K562 (cell line): ENCODE measurements around the gene MATN1. TPM values are rescaled to one million over a fixed set of nuclear protein-coding genes. Genes with fewer than 3 reads are reported as not detected.
A peak's percentile ranks its signal among the peaks of the same experiment; 100 is the strongest.

Experiments used
- ATAC-seq: fragments of 200-7000 bp; cut with Tn5 transposase; 3 replicates; pipeline ENCODE4 v1.9.1; 2020; ENCODE audit warnings: moderate library complexity
- BruUV-seq: library from RNA; stranded (reverse); fragments of 400-500 nt; replicated peaks from 2 replicates; lab custom pipeline; 2021; lab: Mats Ljungman, UMichigan
- CTCF ChIA-PET: fragments of 300-600 bp; formaldehyde crosslinking; extraction: SDS; loops from one replicate; lab custom pipeline; 2021; ENCODE audit warnings: low intra/inter-chr PET ratio; lab: Yijun Ruan, JAX
- POLR2A ChIA-PET: fragments of 300-600, 350-650 bp; sonication (Branson Sonifier 250); formaldehyde crosslinking; extraction: SDS; loops from one replicate; lab custom pipeline; 2021; ENCODE audit warnings: antibody characterized with exemption, inconsistent platforms; lab: Yijun Ruan, JAX
- DNase-seq, 4 experiments: peaks; one replicate each; pipeline versions ENCODE4 v3.0.0 to v3.0.0-alpha.2; 2011 to 2018; ENCODE audit warnings: low spot score in 3 of 4, mixed read lengths in 3 of 4; ENCODE audit errors: extremely low read depth in 1 of 4
- FAIRE-seq: peaks from 2 replicates; lab custom pipeline; 2011; peaks lifted over from hg19 to GRCh38; lab: Jason Lieb, UNC
- H2AFZ ChIP-seq: 2 replicates; pipeline ENCODE4 v1.6.0; 2011; ENCODE audit warnings: low read depth, low read length, control low read depth, inconsistent platforms
- H3K27ac ChIP-seq: fragments of 200-600 bp; 3 replicates; pipeline ENCODE4 v1.8.0; 2011; ENCODE audit warnings: low read depth, mild to moderate bottlenecking, control low read depth, inconsistent platforms, low read length, moderate library complexity, mixed read lengths; ENCODE audit errors: extremely low read depth
- H3K27me3 ChIP-seq, 2 experiments: fragments of 300-600 bp in 1 of 2; 2 replicates in 1 of 2; 3 replicates in 1 of 2; pipeline versions ENCODE4 v1.6.0 to v1.8.0; 2011; ENCODE audit warnings: inconsistent platforms in 2 of 2, low read length in 2 of 2, mild to moderate bottlenecking in 1 of 2, mixed read lengths in 1 of 2, moderate library complexity in 1 of 2; ENCODE audit not compliant: control insufficient read depth in 2 of 2, insufficient read depth in 2 of 2
- H3K36me3 ChIP-seq: fragments of 300-600 bp; 3 replicates; pipeline ENCODE4 v1.8.0; 2011; ENCODE audit warnings: mild to moderate bottlenecking, low read length, inconsistent platforms; ENCODE audit not compliant: control insufficient read depth, insufficient read depth
- H3K4me1 ChIP-seq, 2 experiments: fragments of 200-600 bp in 1 of 2; replicated peaks in 1 of 2; 2 replicates in 1 of 2; 3 replicates in 1 of 2; pipeline versions ENCODE4 v1.5.1 to v1.8.0; 2011; ENCODE audit warnings: inconsistent platforms in 2 of 2, low read length in 2 of 2, mild to moderate bottlenecking in 1 of 2, mixed read lengths in 1 of 2, moderate library complexity in 1 of 2; ENCODE audit not compliant: control insufficient read depth in 2 of 2, insufficient read depth in 2 of 2
- H3K4me2 ChIP-seq: 2 replicates; pipeline ENCODE4 v1.6.1; 2011; ENCODE audit warnings: low read length, control low read depth, inconsistent platforms, mixed read lengths; ENCODE audit not compliant: insufficient read depth
- H3K4me3 ChIP-seq: fragments of 200-600 bp; sonication (generic), shearing (Covaris generic); 2 replicates; pipeline ENCODE4 v1.5.1; 2016; ENCODE audit warnings: control low read depth, inconsistent platforms
- H3K79me2 ChIP-seq: fragments of 200-600 bp; 3 replicates; pipeline ENCODE4 v1.8.0; 2011; ENCODE audit warnings: low read length, inconsistent platforms; ENCODE audit not compliant: control insufficient read depth, insufficient read depth
- H3K9ac ChIP-seq, 2 experiments: 2 replicates each; pipeline versions ENCODE4 v1.6.0 to v1.6.1; 2011; ENCODE audit warnings: low read depth in 2 of 2, low read length in 2 of 2, control low read depth in 1 of 2, inconsistent platforms in 1 of 2, mild to moderate bottlenecking in 1 of 2, mixed read lengths in 1 of 2; ENCODE audit not compliant: insufficient read depth in 1 of 2
- H3K9me1 ChIP-seq: one replicate; pipeline ENCODE4 v1.6.0; 2011; ENCODE audit warnings: inconsistent platforms, mild to moderate bottlenecking, low read length, moderate library complexity; ENCODE audit not compliant: control insufficient read depth, insufficient read depth
- H3K9me3 ChIP-seq: replicated peaks from 2 replicates; pipeline ENCODE4 v1.5.1; 2011; ENCODE audit warnings: low read depth, low read length, inconsistent platforms; ENCODE audit not compliant: control insufficient read depth, insufficient read depth
- H4K20me1 ChIP-seq: replicated peaks from 2 replicates; pipeline ENCODE4 v1.6.1; 2011; ENCODE audit warnings: low read length, inconsistent platforms, mixed read lengths; ENCODE audit not compliant: control insufficient read depth, insufficient read depth
- CXXC5 ChIP-seq: fragments of 250-450 bp; sonication (Bioruptor Pico); IDR thresholded peaks from 2 replicates; pipeline ENCODE4 v1.8.0; 2022; ENCODE audit warnings: inconsistent platforms, mild to moderate bottlenecking, moderate library complexity
- ELF2 ChIP-seq: fragments of 250-450 bp; sonication (Bioruptor Pico); IDR thresholded peaks from 2 replicates; pipeline ENCODE4 v1.5.0; 2021; ENCODE audit warnings: mild to moderate bottlenecking
- MED1 ChIP-seq: sonication (generic); formaldehyde crosslinking; IDR thresholded peaks from 2 replicates; pipeline ENCODE4 v1.8.1; 2023; ENCODE audit warnings: missing genetic modification reagents, borderline replicate concordance
- MEIS2 ChIP-seq: fragments of 450-650 bp; IDR thresholded peaks from 2 replicates; pipeline ENCODE4 v1.6.1; 2014; ENCODE audit warnings: mild to moderate bottlenecking; ENCODE audit not compliant: partially characterized antibody
- NFXL1 ChIP-seq: fragments of 450-650 bp; formaldehyde crosslinking; IDR thresholded peaks from 2 replicates; pipeline ENCODE4 v1.4.0; 2021; ENCODE audit warnings: mild to moderate bottlenecking
- RFX5 ChIP-seq: IDR thresholded peaks from 2 replicates; pipeline ENCODE4 v1.6.1; 2011; ENCODE audit warnings: low read depth, mild to moderate bottlenecking, improper control_type of control experiment, low read length
- SP1 ChIP-seq: sonication (generic); formaldehyde crosslinking; IDR thresholded peaks from 2 replicates; pipeline ENCODE4 v1.8.1; 2022; ENCODE audit warnings: mild to moderate bottlenecking, missing genetic modification reagents
- SRSF9 ChIP-seq: fragments of 200-400 bp; formaldehyde crosslinking; IDR thresholded peaks from 2 replicates; pipeline ENCODE4 v1.6.1; 2017; ENCODE audit warnings: low read depth, low read length, borderline replicate concordance
- ZNF133 ChIP-seq: fragments of 250-450 bp; sonication (Bioruptor Pico); IDR thresholded peaks from 2 replicates; pipeline ENCODE4 v1.4.0; 2020; ENCODE audit warnings: mild to moderate bottlenecking
- whole genome bisulfite sequencing: fragments of 100-300 bp; shearing (Covaris generic); methylation state at CpG from one replicate; pipeline ENCODE4 v1.1.6; 2016; ENCODE audit warnings: low coverage, mixed read lengths; ENCODE audit not compliant: insufficient coverage; ENCODE audit errors: missing lambda C conversion rate; 5-methylcytosine and 5-hydroxymethylcytosine counted together
- in situ Hi-C: fragments of 300-500 bp; cut with MboI; formaldehyde crosslinking; loops from 4 replicates; pipeline ENCODE4 v1.15.0; 2018; ENCODE audit warnings: inconsistent platforms, mixed read lengths
- intact Hi-C: fragments of 100-400 bp; cut with micrococcal nuclease; formaldehyde crosslinking; loops from 2 replicates; pipeline ENCODE4 v1.14.2; 2022
- polyA plus RNA-seq, 8 experiments: library from polyadenylated mRNA; depleted of rRNA in 4 of 8; stranded (reverse) in 5 of 8; unstranded in 3 of 8; fragments of >200 nt; fragmentation: Nextera tagmentation in 2 of 8; fragmentation: Illumina TruSeq in 1 of 8; extraction: Ambion mirVana in 2 of 8; extraction: Trizol in 1 of 8; gene quantifications; 2 replicates each; pipeline versions ENCODE4 v1.2.1 to v1.2.3, GENCODE V29; 2011 to 2014; ENCODE audit warnings: inconsistent platforms in 1 of 8, missing spikeins in 1 of 8
- total RNA-seq, 7 experiments: library from RNA; depleted of rRNA in 6 of 7; stranded (reverse); fragments of >200 nt in 6 of 7; fragmentation: Illumina TruSeq in 2 of 7; extraction: Trizol in 2 of 7; gene quantifications; 2 replicates each; pipeline versions ENCODE4 v1.2.1 to v1.2.3, GENCODE V29; 2011 to 2021; ENCODE audit warnings: low replicate concordance in 1 of 7
- TF ChIP-seq, protein P1 (sequence below): fragments of 450-650 bp; formaldehyde crosslinking; IDR thresholded peaks from 2 replicates; pipeline ENCODE4 v1.4.0; 2020; ENCODE audit warnings: mild to moderate bottlenecking, moderate library complexity
- TF ChIP-seq, protein P2 (sequence below), 2 experiments: IDR thresholded peaks; 2 replicates each; pipeline ENCODE4 v1.6.1; 2011; ENCODE audit warnings: borderline replicate concordance in 1 of 2, control low read depth in 1 of 2, low read depth in 1 of 2, low read length in 1 of 2, mild to moderate bottlenecking in 1 of 2, mixed read lengths in 1 of 2, moderate library complexity in 1 of 2; ENCODE audit not compliant: insufficient read depth in 1 of 2, insufficient read length in 1 of 2, poor library complexity in 1 of 2, severe bottlenecking in 1 of 2; ENCODE audit errors: extremely low read depth in 1 of 2

The MATN1 gene
- total and polyA plus RNA-seq, 9 of the 15 experiments (the other 6 are each of a cell fraction or from before 2014, with no cell fraction given): 0.10 to 2.3 (median 1.2) TPM

DNA sequence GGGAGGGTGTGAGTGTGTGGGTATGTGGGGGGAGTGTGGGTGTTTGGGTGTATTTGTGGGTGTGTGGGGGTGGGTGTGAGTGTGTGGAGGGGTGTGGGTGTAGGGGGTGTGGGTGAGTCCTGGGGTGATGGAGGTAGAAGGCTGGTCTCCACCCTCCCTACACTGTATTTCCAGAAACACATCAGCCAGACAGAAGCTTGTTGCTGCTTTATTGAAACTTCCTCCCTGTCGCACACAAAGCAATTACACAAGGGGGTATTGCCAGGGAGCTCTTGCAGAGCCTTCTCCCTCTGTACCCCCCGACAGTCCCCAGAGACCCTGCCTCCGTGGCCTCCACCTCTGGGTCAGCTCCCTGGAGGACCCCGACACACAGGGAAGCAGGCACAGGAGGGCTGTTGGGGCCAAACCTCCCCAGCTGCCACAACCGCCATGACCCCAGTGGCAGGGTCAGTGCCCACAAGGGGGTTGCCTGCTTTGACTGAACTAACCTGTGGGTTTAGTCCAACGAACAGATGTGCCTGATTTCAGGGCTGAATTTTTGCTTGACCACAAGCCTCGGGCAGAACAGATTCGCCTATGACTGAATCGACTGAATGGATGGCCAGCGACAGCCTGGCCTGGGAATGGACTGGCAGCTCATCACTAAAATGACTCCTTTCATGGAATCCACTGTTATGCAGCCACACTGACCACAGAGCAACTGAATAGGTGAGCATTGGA is 9.1 kb upstream of the MATN1 start (continued):
- TF ChIP-seq SP1 (0 out of 2 replicates have a peak, but pooled peaks have one; percentile 30), SRSF9 (no peak), ZNF133 (0 out of 2 replicates have a peak, but pooled peaks have one; percentile 29), ELF2 (CRISPR knock-in tag) (peak; percentile 50; the same call in 1 of the 2 replicates), MED1 (CRISPR knock-in tag) (no peak), CXXC5 (CRISPR knock-in tag) (peak; percentile 37; the same call in 1 of the 2 replicates), MEIS2 (peak; percentile 28), NFXL1 (peak; percentile 46; the same call in 1 of the 2 replicates)
- TF ChIP-seq, protein P1, sequence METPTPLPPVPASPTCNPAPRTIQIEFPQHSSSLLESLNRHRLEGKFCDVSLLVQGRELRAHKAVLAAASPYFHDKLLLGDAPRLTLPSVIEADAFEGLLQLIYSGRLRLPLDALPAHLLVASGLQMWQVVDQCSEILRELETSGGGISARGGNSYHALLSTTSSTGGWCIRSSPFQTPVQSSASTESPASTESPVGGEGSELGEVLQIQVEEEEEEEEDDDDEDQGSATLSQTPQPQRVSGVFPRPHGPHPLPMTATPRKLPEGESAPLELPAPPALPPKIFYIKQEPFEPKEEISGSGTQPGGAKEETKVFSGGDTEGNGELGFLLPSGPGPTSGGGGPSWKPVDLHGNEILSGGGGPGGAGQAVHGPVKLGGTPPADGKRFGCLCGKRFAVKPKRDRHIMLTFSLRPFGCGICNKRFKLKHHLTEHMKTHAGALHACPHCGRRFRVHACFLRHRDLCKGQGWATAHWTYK: peak; percentile 22; the same call in 1 of the 2 replicates

DNA sequence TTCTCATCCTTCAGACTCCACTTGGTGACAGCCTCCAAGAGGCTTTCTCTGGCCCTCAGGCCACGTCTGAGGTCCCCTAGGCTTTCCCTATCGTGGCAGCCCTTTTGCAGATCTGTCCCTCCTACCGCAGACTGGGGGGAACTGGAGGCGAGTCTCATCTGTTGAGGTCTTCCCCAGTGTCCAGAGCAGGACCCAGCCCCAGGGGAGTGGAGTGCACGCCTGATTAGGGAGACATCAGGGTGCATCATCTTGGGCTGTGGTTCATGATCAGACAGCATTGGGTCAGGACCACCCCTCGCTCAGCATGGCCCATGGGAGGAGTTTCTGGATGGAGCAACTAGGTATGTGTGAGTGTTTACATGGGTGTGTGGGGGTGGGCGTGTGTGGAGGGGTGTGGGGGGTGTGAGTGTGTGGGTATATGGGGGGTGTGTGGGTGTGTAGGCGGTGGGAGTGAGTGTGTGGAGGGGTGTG is 8.5 kb upstream of the MATN1 start:
- peak; percentile 78 to 88 (median 83) for DNase-seq
- Histone ChIP-seq H3K27ac (peak overlapping the region; percentile 50), H4K20me1 (no peaks in the 10 kb centered on the region), H3K27me3 (no peaks in the 10 kb centered on the region), H3K4me1 (peaks cover 60 to 69% of the 10 kb centered on the region in 2 experiments), H3K9ac (peak overlapping the region; percentile 62 to 64), H3K4me2 (peak overlapping the region; percentile 85), H3K4me3 (peak overlapping the region; percentile 26), H2AFZ (peak overlapping the region; percentile 75), H3K36me3 (peaks cover 18% of the 10 kb centered on the region; the same call in 2 of the 3 replicates), H3K9me3 (no peaks in the 10 kb centered on the region), H3K9me1 (no peaks in the 10 kb centered on the region), H3K79me2 (no peaks in the 10 kb centered on the region)
- in situ Hi-C loops (no loop called here), intact Hi-C loops (loop anchor here (2.0 kb wide), 2 partner anchors 37 to 47 kb away; no protein-coding TSS in a partner anchor)
- CTCF ChIA-PET: no interaction called here
- BruUV-seq: no TSS peak
- POLR2A ChIA-PET: interaction anchor here (0.6 to 5.2 kb wide), 10 partner anchors 7 to 463 kb away, joined by 3 to 51 read pairs (median 5); partner anchors contain the start of gene LAPTM5
- WGBS: 7% methylated on average over 7 of the region's 8 CpGs
- FAIRE-seq: peak; percentile 87
- peak; percentile 62 for ATAC-seq
- no peak for TF ChIP-seq RFX5
- TF ChIP-seq, protein P2, sequence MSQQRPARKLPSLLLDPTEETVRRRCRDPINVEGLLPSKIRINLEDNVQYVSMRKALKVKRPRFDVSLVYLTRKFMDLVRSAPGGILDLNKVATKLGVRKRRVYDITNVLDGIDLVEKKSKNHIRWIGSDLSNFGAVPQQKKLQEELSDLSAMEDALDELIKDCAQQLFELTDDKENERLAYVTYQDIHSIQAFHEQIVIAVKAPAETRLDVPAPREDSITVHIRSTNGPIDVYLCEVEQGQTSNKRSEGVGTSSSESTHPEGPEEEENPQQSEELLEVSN (IDR thresholded peaks at IDR 0.05; ENCODE audit: borderline replicate concordance in 1 of 2, extremely low read depth in 1 of 2, insufficient read depth in 1 of 2, insufficient read length in 1 of 2, low read depth in 1 of 2, low read length in 1 of 2, poor library complexity in 1 of 2, severe bottlenecking in 1 of 2): peak in 1 of 2 experiments; percentile 13
